GM19372 (cell line): Measurements from ENCODE around the gene BGLAP.
A peak's percentile ranks its signal among the peaks of the same experiment; 100 is the strongest.

Source experiments
- ATAC-seq: cut with Tn5 transposase; IDR thresholded peaks from one replicate; pipeline ENCODE4 v1.9.1; 2021; ENCODE audit warnings: mild to moderate bottlenecking, low read depth, moderate library complexity; ENCODE audit not compliant: unreplicated experiment

The BGLAP gene

GRCh38 chr1:156226116-156226538, 15.9 kb upstream of the BGLAP start:
- peak; percentile 58 for ATAC-seq

- no peak for ATAC-seq
These were observed 15.2 kb upstream of the BGLAP start for GRCh38 chr1:156226782-156227181.

GRCh38 chr1:156228501-156228900, 13.5 kb upstream of the BGLAP start:
- ATAC-seq: no peak

- no peak for ATAC-seq
These were observed 12.0 kb upstream of the BGLAP start for GRCh38 chr1:156229809-156230472.

GRCh38 chr1:156230473-156230837, 11.5 kb upstream of the BGLAP start:
- ATAC-seq: no peak

GRCh38 chr1:156232201-156232894, 9.6 kb upstream of the BGLAP start:
- ATAC-seq: no peak

GRCh38 chr1:156233426-156234127, 8.4 kb upstream of the BGLAP start:
- no peak for ATAC-seq

- no peak for ATAC-seq
These were observed 5.8 kb upstream of the BGLAP start for GRCh38 chr1:156236164-156236563.

GRCh38 chr1:156238248-156238647, 3.7 kb upstream of the BGLAP start:
- no peak for ATAC-seq

- ATAC-seq: no peak
These were observed 623 bp upstream of the BGLAP start for GRCh38 chr1:156241311-156241811.

- no peak for ATAC-seq
These were observed 754 bp downstream of the BGLAP start for GRCh38 chr1:156242738-156243137.

GRCh38 chr1:156244126-156244525, 2.1 kb downstream of the BGLAP start:
- ATAC-seq: no peak

GRCh38 chr1:156244712-156245111, 2.7 kb downstream of the BGLAP start:
- ATAC-seq: no peak

GRCh38 chr1:156245451-156246232, 3.7 kb downstream of the BGLAP start:
- no peak for ATAC-seq

- ATAC-seq: no peak
These were observed 4.3 kb downstream of the BGLAP start for GRCh38 chr1:156246241-156246780.

- ATAC-seq: no peak
These were observed 4.9 kb downstream of the BGLAP start for GRCh38 chr1:156246781-156247459.

GRCh38 chr1:156247460-156248322, 5.7 kb downstream of the BGLAP start, which contains the start of gene PAQR6:
Gene PAQR6, minus strand, starts transcription at chr1:156248056. Its CDS starts 1,325 bp downstream, at chr1:156246731.
- no peak for ATAC-seq

GRCh38 chr1:156248323-156248683, 6.3 kb downstream of the BGLAP start:
- ATAC-seq: no peak

GRCh38 chr1:156249593-156249992, 7.6 kb downstream of the BGLAP start:
- no peak for ATAC-seq
